ENCODE results near the gene DSG4.

Gene DSG4

DNA sequence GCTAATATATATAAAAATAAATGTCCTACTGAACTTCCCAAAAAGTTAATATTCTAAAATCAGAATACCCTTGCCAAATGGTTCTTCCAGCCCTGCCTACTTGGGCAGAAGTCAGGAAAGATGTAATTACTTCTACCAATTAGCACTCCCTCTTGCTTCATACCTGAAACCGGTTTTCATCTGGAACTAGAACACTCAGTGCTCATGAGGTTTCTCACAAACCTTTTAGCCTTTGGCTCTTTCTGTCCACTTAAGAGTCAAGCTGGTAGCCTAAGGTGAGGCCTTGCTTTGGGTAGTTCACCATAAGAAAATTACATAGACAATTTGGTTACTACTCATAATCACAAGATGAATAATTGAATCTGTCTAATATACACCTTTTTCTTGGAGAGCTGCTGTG, 75.0 kb downstream of the DSG4 start:
- DNase-seq = no peak

DNA sequence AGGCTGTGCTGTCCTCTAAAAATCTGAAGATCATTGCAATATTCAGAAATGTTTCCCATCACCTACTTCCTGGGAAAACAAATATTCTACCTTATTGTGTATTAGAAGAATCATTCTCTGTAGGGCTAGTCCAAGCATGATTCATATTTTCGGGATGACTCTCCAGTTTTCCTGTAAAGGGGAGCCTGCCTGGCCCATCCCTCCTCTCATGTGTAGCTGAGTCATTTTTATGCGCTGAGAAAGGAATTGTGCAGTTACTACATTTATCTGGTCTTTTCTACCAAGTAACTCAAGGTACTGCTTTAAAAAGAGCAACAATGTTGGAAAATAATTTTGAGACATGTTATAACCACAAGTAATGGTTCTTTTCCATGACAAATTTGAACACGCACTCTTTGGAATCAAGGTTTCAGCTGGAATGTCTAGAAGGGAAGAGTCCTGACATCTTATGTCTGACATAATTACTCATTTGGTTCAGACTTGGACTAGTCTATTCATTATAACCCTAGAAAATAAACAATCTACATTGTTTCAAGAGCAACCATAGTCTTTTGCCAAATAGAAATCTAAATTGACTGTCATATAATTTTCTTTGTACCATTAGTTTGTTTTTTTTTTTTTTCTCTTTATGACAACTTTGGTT, 77.6 kb downstream of the DSG4 start:
- no peak for DNase-seq

Data from suppressor macrophage treated with lipopolysaccharide for 4 hours (primary cell).